RWPE2 (cell line): Measurements from ENCODE around the gene S100A3.
"Not testable (repeated sequence)": the region's sequence is repeated elsewhere in the genome, so short reads cannot be mapped to it uniquely, and the experiment has no call there.

Experiments
- ATAC-seq: fragments of 200-7000 bp; cut with Tn5 transposase; 3 replicates; pipeline ENCODE4 v1.9.1; 2021; ENCODE audit warnings: low read depth
- DNase-seq: peaks from one replicate; pipeline ENCODE4 v3.0.0-alpha.2; 2020; ENCODE audit warnings: low spot score
- H3K27ac ChIP-seq: fragments of 450-650 bp; 2 replicates; pipeline ENCODE4 v1.5.1; 2017; ENCODE audit warnings: mild to moderate bottlenecking; ENCODE audit not compliant: poor library complexity, severe bottlenecking
- H3K27me3 ChIP-seq: fragments of 250-450 bp; sonication (Bioruptor Pico); 2 replicates; pipeline ENCODE4 v1.5.1; 2021; ENCODE audit warnings: mild to moderate bottlenecking, moderate library complexity; ENCODE audit not compliant: insufficient read depth, poor library complexity, severe bottlenecking
- H3K36me3 ChIP-seq: fragments of 250-450 bp; sonication (Bioruptor Pico); 2 replicates; pipeline ENCODE4 v1.5.1; 2020; ENCODE audit warnings: low read depth, mild to moderate bottlenecking, moderate library complexity
- H3K4me1 ChIP-seq: fragments of 250-450 bp; sonication (Bioruptor Pico); 2 replicates; pipeline ENCODE4 v1.5.1; 2021; ENCODE audit warnings: mild to moderate bottlenecking, moderate library complexity; ENCODE audit not compliant: insufficient read depth, poor library complexity, severe bottlenecking
- H3K4me3 ChIP-seq: fragments of 250-450 bp; sonication (Bioruptor Pico); 2 replicates; pipeline ENCODE4 v1.5.1; 2021; ENCODE audit warnings: mild to moderate bottlenecking, moderate library complexity; ENCODE audit not compliant: severe bottlenecking
- H3K9me3 ChIP-seq: fragments of 250-450 bp; sonication (Bioruptor Pico); 2 replicates; pipeline ENCODE4 v1.5.1; 2021; ENCODE audit warnings: mild to moderate bottlenecking, moderate library complexity; ENCODE audit not compliant: severe bottlenecking
- TF ChIP-seq, protein P1 (sequence below): fragments of 450-650 bp; IDR thresholded peaks from one replicate; pipeline ENCODE4 v1.5.1; 2017; ENCODE audit warnings: mild to moderate bottlenecking, moderate library complexity; ENCODE audit not compliant: poor library complexity, severe bottlenecking

Gene S100A3

GRCh38 chr1:153583976-153584375 lies 34.9 kb upstream of the S100A3 start:
- no peaks in the 10 kb centered on the region for H3K9me3 ChIP-seq
- TF ChIP-seq, protein P1, sequence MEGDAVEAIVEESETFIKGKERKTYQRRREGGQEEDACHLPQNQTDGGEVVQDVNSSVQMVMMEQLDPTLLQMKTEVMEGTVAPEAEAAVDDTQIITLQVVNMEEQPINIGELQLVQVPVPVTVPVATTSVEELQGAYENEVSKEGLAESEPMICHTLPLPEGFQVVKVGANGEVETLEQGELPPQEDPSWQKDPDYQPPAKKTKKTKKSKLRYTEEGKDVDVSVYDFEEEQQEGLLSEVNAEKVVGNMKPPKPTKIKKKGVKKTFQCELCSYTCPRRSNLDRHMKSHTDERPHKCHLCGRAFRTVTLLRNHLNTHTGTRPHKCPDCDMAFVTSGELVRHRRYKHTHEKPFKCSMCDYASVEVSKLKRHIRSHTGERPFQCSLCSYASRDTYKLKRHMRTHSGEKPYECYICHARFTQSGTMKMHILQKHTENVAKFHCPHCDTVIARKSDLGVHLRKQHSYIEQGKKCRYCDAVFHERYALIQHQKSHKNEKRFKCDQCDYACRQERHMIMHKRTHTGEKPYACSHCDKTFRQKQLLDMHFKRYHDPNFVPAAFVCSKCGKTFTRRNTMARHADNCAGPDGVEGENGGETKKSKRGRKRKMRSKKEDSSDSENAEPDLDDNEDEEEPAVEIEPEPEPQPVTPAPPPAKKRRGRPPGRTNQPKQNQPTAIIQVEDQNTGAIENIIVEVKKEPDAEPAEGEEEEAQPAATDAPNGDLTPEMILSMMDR = no peak
- ATAC-seq = no peak
- no peaks in the 10 kb centered on the region for H3K27me3 ChIP-seq
- no peak for DNase-seq
- no peak overlapping the region for H3K4me3 ChIP-seq
- no peak overlapping the region for H3K27ac ChIP-seq
- no peaks in the 10 kb centered on the region for H3K36me3 ChIP-seq
- peaks cover 3% of the 10 kb centered on the region for H3K4me1 ChIP-seq

DNA sequence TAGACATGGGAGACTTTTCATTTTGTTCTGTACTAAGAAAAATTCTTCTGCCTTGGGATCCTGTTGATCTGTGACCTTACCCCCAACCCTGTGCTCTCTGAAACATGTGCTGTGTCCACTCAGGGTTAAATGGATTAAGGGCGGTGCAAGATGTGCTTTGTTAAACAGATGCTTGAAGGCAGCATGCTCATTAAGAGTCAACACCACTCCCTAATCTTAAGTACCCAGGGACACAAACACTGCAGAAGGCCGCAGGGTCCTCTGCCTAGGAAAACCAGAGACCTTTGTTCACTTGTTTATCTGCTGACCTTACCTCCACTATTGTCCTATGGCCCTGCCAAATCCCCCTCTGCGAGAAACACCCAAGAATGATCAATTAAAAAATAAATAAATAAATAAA lies 34.5 kb upstream of the S100A3 start:
- not testable (repeated sequence) for H3K9me3 ChIP-seq, ATAC-seq, H3K27ac ChIP-seq, H3K4me3 ChIP-seq, H3K36me3 ChIP-seq, H3K27me3 ChIP-seq, DNase-seq, H3K4me1 ChIP-seq

GRCh38 chr1:153582836-153583235 lies 33.8 kb upstream of the S100A3 start:
- not testable (repeated sequence) for H3K36me3 ChIP-seq, DNase-seq, H3K4me3 ChIP-seq, H3K27ac ChIP-seq, H3K4me1 ChIP-seq, H3K27me3 ChIP-seq, H3K9me3 ChIP-seq, ATAC-seq

GRCh38 chr1:153578936-153579335 lies 29.9 kb upstream of the S100A3 start:
- TF ChIP-seq, protein P1 = no peak
- H3K27me3 ChIP-seq = no peaks in the 10 kb centered on the region
- H3K36me3 ChIP-seq = no peaks in the 10 kb centered on the region
- DNase-seq (no peak), ATAC-seq (no peak)
- H3K27ac ChIP-seq = no peak overlapping the region
- H3K4me1 ChIP-seq = peaks cover 3% of the 10 kb centered on the region
- no peaks in the 10 kb centered on the region for H3K9me3 ChIP-seq
- no peak overlapping the region for H3K4me3 ChIP-seq

DNA sequence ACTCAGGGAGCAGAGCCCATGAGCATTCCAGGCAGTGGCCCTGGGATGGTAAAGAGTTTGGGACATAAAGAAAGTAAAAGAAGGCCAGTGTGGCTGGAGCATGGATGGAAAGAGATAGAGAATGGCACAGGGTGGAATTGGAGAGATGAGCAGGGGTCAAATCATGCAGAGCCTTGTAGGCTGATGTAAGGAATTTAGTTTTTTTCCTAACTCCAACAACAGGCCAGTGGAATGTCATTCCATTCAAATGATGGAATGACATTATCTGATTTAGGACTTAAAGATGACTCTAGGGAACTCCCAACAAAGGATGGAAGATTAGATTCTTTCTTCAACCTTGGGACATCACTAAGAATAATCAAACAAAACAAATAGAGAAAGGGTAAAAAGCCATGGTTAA lies 29.4 kb upstream of the S100A3 start:
- no peaks in the 10 kb centered on the region for H3K27me3 ChIP-seq
- 0 out of 3 replicates have a peak, but pooled peaks have one; percentile 12 for ATAC-seq

GRCh38 chr1:153577624-153578051 lies 28.6 kb upstream of the S100A3 start:
- no peak overlapping the region for H3K4me3 ChIP-seq

More for the DNA sequence above, 29.4 kb upstream of the S100A3 start:
- peaks cover 3% of the 10 kb centered on the region for H3K4me1 ChIP-seq
- no peaks in the 10 kb centered on the region for H3K9me3 ChIP-seq
- TF ChIP-seq, protein P1 = no peak
- H3K27ac ChIP-seq = no peak overlapping the region
- no peak for DNase-seq
- no peaks in the 10 kb centered on the region for H3K36me3 ChIP-seq
- H3K4me3 ChIP-seq = no peak overlapping the region

More at GRCh38 chr1:153577624-153578051, 28.6 kb upstream of the S100A3 start:
- H3K27me3 ChIP-seq = no peaks in the 10 kb centered on the region
- no peaks in the 10 kb centered on the region for H3K9me3 ChIP-seq
- TF ChIP-seq, protein P1 = no peak
- no peak overlapping the region for H3K27ac ChIP-seq
- H3K4me1 ChIP-seq = peaks cover 11% of the 10 kb centered on the region
- H3K36me3 ChIP-seq = no peaks in the 10 kb centered on the region
- ATAC-seq (peak; percentile 39; the same call in 2 of the 3 replicates), DNase-seq (no peak)
